DND-41 (cell line): ENCODE data around the gene PRAMEF5.
"Not testable (repeated sequence)": the region's sequence is repeated elsewhere in the genome, so short reads cannot be mapped to it uniquely, and the experiment has no call there.

Source experiments
- ATAC-seq: fragments of 200-7000 bp; cut with Tn5 transposase; 3 replicates; pipeline ENCODE4 v1.9.1; 2021; ENCODE audit warnings: low read depth; ENCODE audit not compliant: insufficient read depth
- DNase-seq: peaks from one replicate; pipeline ENCODE4 v3.0.0-alpha.2; 2020
- H2AFZ ChIP-seq: 2 replicates; pipeline ENCODE4 v1.6.0; 2012; ENCODE audit warnings: low read depth, low read length
- H3K27ac ChIP-seq: 2 replicates; pipeline ENCODE4 v1.5.1; 2012; ENCODE audit warnings: low read length, inconsistent platforms
- H3K27me3 ChIP-seq: fragments of 200-600 bp; sonication (generic); 2 replicates; pipeline ENCODE4 v1.6.0; 2012; ENCODE audit warnings: low read length, mild to moderate bottlenecking, inconsistent platforms; ENCODE audit not compliant: insufficient read depth, poor library complexity
- H3K36me3 ChIP-seq: 2 replicates; pipeline ENCODE4 v1.5.1; 2012; ENCODE audit warnings: low read length, inconsistent platforms; ENCODE audit not compliant: insufficient read depth
- H3K4me1 ChIP-seq: 2 replicates; pipeline ENCODE4 v1.5.1; 2012; ENCODE audit warnings: mild to moderate bottlenecking, low read length; ENCODE audit not compliant: insufficient read depth
- H3K4me2 ChIP-seq: 2 replicates; pipeline ENCODE4 v1.6.0; 2012; ENCODE audit warnings: mild to moderate bottlenecking, moderate library complexity, low read length, inconsistent platforms; ENCODE audit not compliant: insufficient read depth
- H3K4me3 ChIP-seq, 2 experiments: fragments of 200-600 bp in 1 of 2; shearing (Covaris generic) in 1 of 2; 2 replicates each; pipeline ENCODE4 v1.5.1; 2012 to 2016; ENCODE audit warnings: inconsistent platforms in 2 of 2, low read length in 2 of 2, mild to moderate bottlenecking in 2 of 2, low read depth in 1 of 2, moderate library complexity in 1 of 2
- H3K79me2 ChIP-seq: 2 replicates; pipeline ENCODE4 v1.6.0; 2012; ENCODE audit warnings: low read length, inconsistent platforms; ENCODE audit not compliant: insufficient read depth
- H3K9ac ChIP-seq: 2 replicates; pipeline ENCODE4 v1.6.0; 2012; ENCODE audit warnings: low read depth, mild to moderate bottlenecking, inconsistent platforms, low read length, moderate library complexity
- H3K9me3 ChIP-seq: 2 replicates; pipeline ENCODE4 v1.5.1; 2012; ENCODE audit warnings: low read length, moderate library complexity, mild to moderate bottlenecking, inconsistent platforms; ENCODE audit not compliant: insufficient read depth, severe bottlenecking
- H4K20me1 ChIP-seq: 2 replicates; pipeline ENCODE4 v1.6.0; 2012; ENCODE audit warnings: low read length; ENCODE audit not compliant: insufficient read depth

Gene PRAMEF5

GRCh38 chr1:13237572-13237971, 16.4 kb upstream of the PRAMEF5 start:
- not testable (repeated sequence) for H3K4me1 ChIP-seq, H3K27ac ChIP-seq, H3K36me3 ChIP-seq, H3K9me3 ChIP-seq, ATAC-seq, H4K20me1 ChIP-seq, H3K79me2 ChIP-seq, DNase-seq, H3K4me2 ChIP-seq, H2AFZ ChIP-seq, H3K4me3 ChIP-seq, H3K27me3 ChIP-seq, H3K9ac ChIP-seq

GRCh38 chr1:13239633-13240032, 14.4 kb upstream of the PRAMEF5 start:
- H3K36me3 ChIP-seq, H3K9me3 ChIP-seq: not testable (repeated sequence)

GRCh38 chr1:13243536-13244263, 10.3 kb upstream of the PRAMEF5 start:
- H3K4me3 ChIP-seq, H3K79me2 ChIP-seq, H2AFZ ChIP-seq, H3K27ac ChIP-seq, H3K4me1 ChIP-seq, H3K4me2 ChIP-seq, H3K27me3 ChIP-seq, ATAC-seq, DNase-seq, H3K9ac ChIP-seq, H4K20me1 ChIP-seq, H3K36me3 ChIP-seq, H3K9me3 ChIP-seq: not testable (repeated sequence)

More at GRCh38 chr1:13239633-13240032, 14.4 kb upstream of the PRAMEF5 start:
- not testable (repeated sequence) for H4K20me1 ChIP-seq, H3K79me2 ChIP-seq, H3K27me3 ChIP-seq, H3K4me3 ChIP-seq, H2AFZ ChIP-seq, DNase-seq, H3K4me1 ChIP-seq, ATAC-seq, H3K4me2 ChIP-seq, H3K27ac ChIP-seq, H3K9ac ChIP-seq

DNA sequence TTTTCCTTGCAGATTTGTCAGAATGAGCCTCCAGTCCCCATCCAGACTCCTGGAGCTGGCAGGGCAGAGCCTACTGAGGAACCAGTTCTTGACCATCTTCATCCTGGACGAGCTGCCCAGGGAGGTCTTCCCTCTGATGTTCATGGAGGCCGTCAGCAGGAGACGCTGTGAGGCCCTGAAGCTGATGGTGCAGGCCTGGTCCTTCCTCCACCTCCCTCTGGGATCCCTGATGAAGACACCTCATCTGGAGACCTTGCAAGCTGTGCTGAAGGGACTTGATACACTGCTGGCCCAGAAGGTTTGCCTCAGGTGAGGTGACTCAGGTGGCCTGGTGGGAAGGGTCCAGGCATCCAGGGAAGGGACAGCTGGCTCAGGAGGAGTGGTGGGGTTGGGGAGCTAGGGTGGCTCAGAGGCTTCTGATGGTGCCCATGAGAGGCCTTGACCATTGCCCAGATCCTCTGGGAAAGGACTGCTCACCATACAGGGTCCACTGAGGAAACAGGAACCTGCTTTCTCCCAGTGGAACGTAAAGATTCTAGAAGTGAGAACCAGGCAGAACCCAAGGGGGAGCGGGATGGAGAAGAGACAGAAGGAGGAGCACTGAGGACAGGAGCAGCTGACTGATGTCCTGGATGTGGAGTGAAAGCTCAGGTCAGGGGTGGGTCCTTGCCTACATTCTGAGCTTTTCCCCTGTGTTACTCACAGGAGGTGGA, 8.0 kb upstream of the PRAMEF5 start:
- not testable (repeated sequence) for DNase-seq, H4K20me1 ChIP-seq, H3K9me3 ChIP-seq, H3K9ac ChIP-seq, H2AFZ ChIP-seq, ATAC-seq, H3K36me3 ChIP-seq, H3K4me3 ChIP-seq, H3K79me2 ChIP-seq, H3K27ac ChIP-seq, H3K27me3 ChIP-seq, H3K4me2 ChIP-seq, H3K4me1 ChIP-seq

GRCh38 chr1:13246554-13246871, 7.5 kb upstream of the PRAMEF5 start:
- H2AFZ ChIP-seq, H3K4me1 ChIP-seq, ATAC-seq, H3K4me2 ChIP-seq, H3K79me2 ChIP-seq, H3K9me3 ChIP-seq, H3K36me3 ChIP-seq, H3K27ac ChIP-seq, H3K4me3 ChIP-seq, H4K20me1 ChIP-seq, H3K9ac ChIP-seq, H3K27me3 ChIP-seq, DNase-seq: not testable (repeated sequence)

DNA sequence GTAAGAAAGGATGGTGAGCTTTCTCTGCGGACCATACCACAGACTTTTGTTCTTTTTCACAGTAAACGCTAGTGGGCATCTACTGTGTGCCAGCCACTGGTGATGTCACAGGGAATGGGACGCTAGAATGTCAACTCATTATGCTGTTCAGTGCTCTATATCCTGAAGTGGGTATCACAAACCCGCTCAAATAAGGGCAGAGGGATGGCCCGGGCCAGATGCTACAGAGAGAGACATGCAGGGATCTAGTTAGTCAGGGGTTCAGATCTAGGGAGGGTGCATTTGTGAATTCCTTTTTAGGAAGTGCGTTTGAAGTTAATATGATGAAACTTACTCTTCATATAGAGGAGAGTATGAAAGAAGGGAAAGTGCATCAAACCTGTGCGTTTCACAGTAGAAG, 6.9 kb upstream of the PRAMEF5 start:
- not testable (repeated sequence) for ATAC-seq, H3K27me3 ChIP-seq, H3K9ac ChIP-seq, DNase-seq, H3K4me1 ChIP-seq, H2AFZ ChIP-seq, H3K27ac ChIP-seq, H3K79me2 ChIP-seq, H4K20me1 ChIP-seq, H3K9me3 ChIP-seq, H3K4me2 ChIP-seq, H3K36me3 ChIP-seq, H3K4me3 ChIP-seq

GRCh38 chr1:13265124-13265523, 11.1 kb downstream of the PRAMEF5 start:
- H2AFZ ChIP-seq, H3K9ac ChIP-seq, H3K36me3 ChIP-seq, H3K4me1 ChIP-seq, H3K79me2 ChIP-seq, H3K9me3 ChIP-seq, DNase-seq, H4K20me1 ChIP-seq, H3K4me3 ChIP-seq, H3K27me3 ChIP-seq, H3K4me2 ChIP-seq, H3K27ac ChIP-seq: not testable (repeated sequence)
- peak; percentile 58; the same call in 2 of the 3 replicates for ATAC-seq

GRCh38 chr1:13277016-13277415, 23.0 kb downstream of the PRAMEF5 start:
- not testable (repeated sequence) for H3K36me3 ChIP-seq, H3K9me3 ChIP-seq, H3K9ac ChIP-seq, H3K4me2 ChIP-seq, H3K4me3 ChIP-seq, ATAC-seq, H3K27me3 ChIP-seq, H2AFZ ChIP-seq, H3K27ac ChIP-seq, DNase-seq, H3K79me2 ChIP-seq, H4K20me1 ChIP-seq, H3K4me1 ChIP-seq
